Mammary epithelial cell (primary cell): ENCODE data around the gene HCAR2.
"Not testable (repeated sequence)": the region's sequence is repeated elsewhere in the genome, so short reads cannot be mapped to it uniquely, and the experiment has no call there.

Experiments
- CTCF ChIP-seq, 2 donors: IDR thresholded peaks in 1 of 2; conservative IDR thresholded peaks in 1 of 2; 2 replicates each; pipeline ENCODE4 v1.5.1; 2011 to 2012; ENCODE audit warnings: inconsistent platforms in 2 of 2, low read length in 2 of 2, mild to moderate bottlenecking in 2 of 2, control low read depth in 1 of 2, low read depth in 1 of 2; ENCODE audit not compliant: insufficient read depth in 1 of 2; ENCODE audit errors: extremely low read depth in 1 of 2
- EZH2 ChIP-seq: IDR thresholded peaks from 2 replicates; pipeline ENCODE4 v1.6.1; 2012; ENCODE audit warnings: low read length, inconsistent platforms, borderline replicate concordance

GRCh38 chr12:122750781-122751515 lies 47.8 kb upstream of the HCAR2 start:
- TF ChIP-seq EZH2; CTCF (conservative IDR thresholded peaks at IDR 0.05 in 1 of 2, IDR thresholded peaks at IDR 0.05 in 1 of 2; ENCODE audit: extremely low read depth in 1 of 2, insufficient read depth in 1 of 2, low read depth in 1 of 2, low read length in 2 of 2): not testable (repeated sequence)
